Kidney epithelial cell (primary cell): Measurements from ENCODE around the gene PKN1. TPM values are rescaled to one million over a fixed set of nuclear protein-coding genes. Genes with fewer than 3 reads are reported as not detected.
A peak's percentile ranks its signal among the peaks of the same experiment; 100 is the strongest.
"Not testable (repeated sequence)": the region's sequence is repeated elsewhere in the genome, so short reads cannot be mapped to it uniquely, and the experiment has no call there.

ENCODE experiments used
- DNase-seq: peaks from one replicate; pipeline ENCODE4 v3.0.0-alpha.2; 2010; ENCODE audit warnings: low read depth
- H3K27me3 ChIP-seq: 2 replicates; pipeline ENCODE4 v1.6.0; 2011; ENCODE audit warnings: low read length; ENCODE audit not compliant: control insufficient read depth, insufficient read depth
- H3K36me3 ChIP-seq: 2 replicates; pipeline ENCODE4 v1.5.1; 2011; ENCODE audit warnings: low read length; ENCODE audit not compliant: control insufficient read depth, insufficient read depth
- H3K4me3 ChIP-seq: 2 replicates; pipeline ENCODE4 v1.5.1; 2011; ENCODE audit warnings: low read depth, mild to moderate bottlenecking, control low read depth, low read length
- total RNA-seq: library from RNA; depleted of rRNA; stranded (reverse); fragments of >200 nt; gene quantifications from 2 replicates; pipeline ENCODE4 v1.2.3, GENCODE V29; 2015
- TF ChIP-seq, protein P1 (sequence below): IDR thresholded peaks from 2 replicates; pipeline ENCODE4 v1.5.1; 2011; ENCODE audit warnings: mild to moderate bottlenecking, moderate library complexity, low read length, control low read depth, inconsistent platforms; ENCODE audit not compliant: insufficient read depth, poor library complexity, severe bottlenecking

The PKN1 gene
- total RNA-seq, 1 donor from 2014 or later, result 230 TPM

DNA sequence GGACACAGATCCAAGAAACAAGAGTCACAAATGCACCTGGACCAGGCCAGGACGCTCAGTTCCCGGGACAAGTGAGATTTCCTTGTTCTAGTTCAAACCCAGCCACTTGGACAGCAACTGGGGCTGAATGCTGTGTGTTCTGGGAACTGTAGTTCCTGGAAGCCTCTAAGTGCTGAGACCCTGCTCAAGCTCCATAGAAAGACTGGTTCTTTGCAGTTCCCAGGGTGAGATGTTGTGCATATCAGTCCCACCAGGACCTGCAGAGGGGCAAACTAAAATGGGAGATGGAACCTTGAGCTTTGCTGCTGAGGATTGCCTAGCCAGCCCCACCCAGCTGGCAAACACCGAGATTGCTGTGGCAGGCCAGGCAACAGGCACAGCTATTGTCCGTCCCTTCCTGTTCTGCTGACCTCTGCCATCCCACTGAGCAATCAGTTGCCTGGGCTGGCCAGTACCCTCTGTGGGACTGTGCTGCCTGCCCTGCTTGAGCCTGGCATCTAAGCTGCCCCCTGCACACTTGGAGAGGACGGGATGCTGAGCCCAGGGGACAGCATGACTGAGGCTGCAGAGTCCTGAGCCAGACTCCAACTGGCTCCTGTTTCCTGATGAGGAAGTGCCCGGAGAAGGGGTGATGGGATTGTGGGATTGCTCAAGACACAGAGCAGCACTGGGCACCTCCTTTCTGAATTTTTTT is 64.3 kb downstream of the PKN1 start:
- TF ChIP-seq, protein P1, sequence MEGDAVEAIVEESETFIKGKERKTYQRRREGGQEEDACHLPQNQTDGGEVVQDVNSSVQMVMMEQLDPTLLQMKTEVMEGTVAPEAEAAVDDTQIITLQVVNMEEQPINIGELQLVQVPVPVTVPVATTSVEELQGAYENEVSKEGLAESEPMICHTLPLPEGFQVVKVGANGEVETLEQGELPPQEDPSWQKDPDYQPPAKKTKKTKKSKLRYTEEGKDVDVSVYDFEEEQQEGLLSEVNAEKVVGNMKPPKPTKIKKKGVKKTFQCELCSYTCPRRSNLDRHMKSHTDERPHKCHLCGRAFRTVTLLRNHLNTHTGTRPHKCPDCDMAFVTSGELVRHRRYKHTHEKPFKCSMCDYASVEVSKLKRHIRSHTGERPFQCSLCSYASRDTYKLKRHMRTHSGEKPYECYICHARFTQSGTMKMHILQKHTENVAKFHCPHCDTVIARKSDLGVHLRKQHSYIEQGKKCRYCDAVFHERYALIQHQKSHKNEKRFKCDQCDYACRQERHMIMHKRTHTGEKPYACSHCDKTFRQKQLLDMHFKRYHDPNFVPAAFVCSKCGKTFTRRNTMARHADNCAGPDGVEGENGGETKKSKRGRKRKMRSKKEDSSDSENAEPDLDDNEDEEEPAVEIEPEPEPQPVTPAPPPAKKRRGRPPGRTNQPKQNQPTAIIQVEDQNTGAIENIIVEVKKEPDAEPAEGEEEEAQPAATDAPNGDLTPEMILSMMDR, result no peak
- Histone ChIP-seq H3K27me3 (no peaks in the 10 kb centered on the region), H3K4me3 (no peak overlapping the region), H3K36me3 (peaks cover 2% of the 10 kb centered on the region)
- DNase-seq, result no peak

DNA sequence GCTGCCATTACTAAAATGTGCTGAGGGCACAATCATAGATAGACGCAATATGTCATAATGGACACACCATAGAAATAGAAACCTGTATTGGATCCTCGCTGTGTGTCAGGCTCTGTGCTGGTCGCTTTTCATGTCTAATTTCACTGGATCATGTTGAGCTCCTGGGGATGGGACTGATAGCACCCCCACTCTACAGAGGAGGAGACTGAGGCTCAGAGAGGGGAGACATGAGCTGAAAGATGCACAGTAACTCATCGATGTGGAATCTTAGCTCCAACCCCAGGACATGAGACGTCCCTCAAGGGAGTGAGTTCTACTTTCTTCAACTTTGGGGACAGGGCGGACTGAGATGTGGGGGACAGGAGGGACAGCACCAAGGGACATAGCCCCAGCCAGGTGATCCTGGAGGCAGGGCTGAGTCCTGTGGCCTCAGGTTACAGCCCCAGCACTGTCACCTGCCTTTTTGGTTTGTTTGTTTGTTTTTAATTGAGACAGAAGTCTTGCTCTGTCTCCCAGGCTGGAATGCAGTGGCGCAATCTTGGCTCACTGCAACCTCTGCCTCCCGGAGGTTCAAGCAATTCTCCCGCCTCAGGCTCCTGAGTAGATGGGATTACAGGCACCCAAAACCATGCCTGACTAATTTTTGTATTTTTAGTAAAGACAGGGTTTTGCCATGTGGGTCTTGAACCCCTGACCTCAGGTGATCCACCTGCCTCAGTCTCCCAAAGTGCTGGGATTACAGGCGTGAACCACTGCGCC is 69.4 kb downstream of the PKN1 start:
- H3K4me3 ChIP-seq, result no peak overlapping the region
- no peak for DNase-seq
- H3K27me3 ChIP-seq, result no peaks in the 10 kb centered on the region
- H3K36me3 ChIP-seq, result no peaks in the 10 kb centered on the region
- TF ChIP-seq, protein P1, result no peak

DNA sequence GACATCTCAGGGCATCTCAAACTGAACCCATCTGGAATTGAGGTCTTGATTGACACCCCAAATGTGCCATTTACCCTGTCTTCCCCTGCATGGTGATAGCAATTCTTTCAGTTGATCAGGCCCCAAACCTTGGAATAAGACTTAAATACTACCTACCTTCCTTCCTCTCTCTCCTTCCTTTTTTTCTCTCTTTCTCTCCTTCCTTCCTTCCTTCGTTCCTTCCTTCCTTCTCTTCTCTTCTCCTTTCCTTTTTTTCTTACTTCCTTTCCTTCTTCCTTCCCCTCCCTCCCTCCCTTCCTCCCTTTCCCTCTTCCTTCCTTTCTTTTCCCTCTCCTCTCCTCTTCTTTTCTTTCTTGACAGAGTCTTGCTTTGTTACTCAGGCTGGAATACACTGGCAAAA is 70.2 kb downstream of the PKN1 start:
- TF ChIP-seq, protein P1, result no peak

DNA sequence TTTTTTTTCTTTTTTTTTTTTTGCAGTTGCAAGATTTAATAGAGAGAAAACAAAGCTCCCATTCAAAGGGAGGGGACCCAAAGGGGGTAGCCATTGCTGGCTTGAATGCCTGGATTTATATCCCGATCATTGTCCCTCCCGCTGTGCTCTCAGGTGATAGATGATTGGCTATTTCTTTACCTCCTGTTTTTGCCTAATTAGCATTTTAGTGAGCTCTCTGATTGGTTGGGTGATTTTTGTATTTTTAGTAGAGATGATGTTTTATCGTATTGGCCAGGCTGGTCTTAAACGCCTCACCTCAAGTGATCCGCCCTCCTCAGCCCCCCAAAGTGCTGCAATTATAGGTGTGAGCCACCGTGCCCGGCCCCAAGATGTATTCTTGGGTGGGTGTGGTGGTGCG is 71.5 kb downstream of the PKN1 start:
- H3K27me3 ChIP-seq, DNase-seq, H3K36me3 ChIP-seq, H3K4me3 ChIP-seq: not testable (repeated sequence)

More for the DNA sequence above, 70.2 kb downstream of the PKN1 start:
- DNase-seq, result no peak
- no peaks in the 10 kb centered on the region for H3K36me3 ChIP-seq
- H3K4me3 ChIP-seq, result no peak overlapping the region
- no peaks in the 10 kb centered on the region for H3K27me3 ChIP-seq

DNA sequence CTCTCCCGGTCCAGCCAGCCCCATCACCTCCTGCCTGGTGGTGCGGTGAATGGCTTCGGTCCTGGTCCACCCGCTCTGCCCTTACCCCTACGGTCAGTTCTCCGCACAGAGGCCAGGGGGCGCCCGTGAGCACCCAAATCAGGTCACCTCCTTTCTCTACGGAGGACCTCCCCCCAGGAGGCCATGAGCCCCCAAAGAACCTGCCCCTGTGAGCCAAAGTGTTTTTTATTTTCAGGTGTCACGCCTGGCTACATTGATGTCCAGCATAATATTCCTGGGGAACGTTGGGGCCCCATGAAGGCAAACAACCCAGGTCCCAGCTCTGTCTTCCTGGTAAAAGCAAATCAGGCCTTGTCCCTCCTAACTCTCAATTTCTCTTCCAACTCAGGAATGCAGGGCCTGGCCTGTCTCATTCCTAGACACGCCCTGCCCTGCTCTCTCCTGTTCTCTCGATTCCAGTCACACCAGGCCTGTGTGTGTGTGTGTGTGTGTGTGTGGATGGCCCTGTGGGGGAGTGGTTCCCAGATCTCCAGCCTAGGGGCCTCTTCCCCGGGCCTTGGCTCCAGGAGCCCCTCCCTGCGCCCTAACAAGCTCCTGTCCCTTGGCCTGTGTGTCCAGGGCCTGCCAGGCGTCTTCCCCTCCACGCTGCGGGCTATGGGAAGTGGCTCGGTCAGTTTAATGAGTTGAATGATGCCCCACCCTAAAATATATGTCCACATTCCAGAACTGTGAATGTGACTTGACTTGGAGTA is 72.6 kb downstream of the PKN1 start:
- TF ChIP-seq, protein P1, result peak; percentile 93
- no peak for DNase-seq
- Histone ChIP-seq H3K27me3 (no peaks in the 10 kb centered on the region), H3K4me3 (no peak overlapping the region), H3K36me3 (no peaks in the 10 kb centered on the region)
